ENCODE measurements around the gene SENP7. TPM values are rescaled to one million over a fixed set of nuclear protein-coding genes. Genes with fewer than 3 reads are reported as not detected.

SENP7 gene
- total and polyA plus RNA-seq, 2 donors from 2014 or later: 5.4 to 28.7 TPM

DNA sequence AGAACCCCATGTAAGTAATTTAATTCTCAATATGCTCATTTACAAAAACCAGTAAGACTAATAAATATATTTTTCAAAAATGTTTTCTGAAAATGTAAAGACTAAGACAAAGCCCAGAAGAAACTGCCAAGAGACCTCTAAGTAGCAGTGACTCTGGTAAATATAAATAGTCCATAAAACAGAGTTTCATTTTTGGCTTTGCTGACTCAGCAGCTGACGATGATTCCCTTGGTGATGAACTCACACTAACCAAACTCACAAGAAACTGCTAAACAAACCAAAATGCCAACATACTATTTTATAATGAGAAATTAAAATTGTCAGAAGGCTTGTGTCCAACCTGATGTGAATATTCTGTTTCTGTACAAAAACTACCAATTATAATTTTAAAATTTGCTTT lies 161.2 kb downstream of the SENP7 start:
- peaks cover 0 to 3% (median 2%) of the 10 kb centered on the region in 3 donors for H3K36me3 ChIP-seq (ENCODE audit: control insufficient read depth in 2 of 3, insufficient read depth in 3 of 3, low read length in 3 of 3)
- H3K4me1 ChIP-seq (ENCODE audit: control insufficient read depth in 2 of 3, insufficient read depth in 2 of 3, low read depth in 1 of 3, low read length in 3 of 3): no peaks in the 10 kb centered on the region
- FAIRE-seq (no peak), DNase-seq (no peak)
- H3K27me3 ChIP-seq (ENCODE audit: control insufficient read depth, insufficient read depth, low read length): no peaks in the 10 kb centered on the region
- TF ChIP-seq, protein P1, sequence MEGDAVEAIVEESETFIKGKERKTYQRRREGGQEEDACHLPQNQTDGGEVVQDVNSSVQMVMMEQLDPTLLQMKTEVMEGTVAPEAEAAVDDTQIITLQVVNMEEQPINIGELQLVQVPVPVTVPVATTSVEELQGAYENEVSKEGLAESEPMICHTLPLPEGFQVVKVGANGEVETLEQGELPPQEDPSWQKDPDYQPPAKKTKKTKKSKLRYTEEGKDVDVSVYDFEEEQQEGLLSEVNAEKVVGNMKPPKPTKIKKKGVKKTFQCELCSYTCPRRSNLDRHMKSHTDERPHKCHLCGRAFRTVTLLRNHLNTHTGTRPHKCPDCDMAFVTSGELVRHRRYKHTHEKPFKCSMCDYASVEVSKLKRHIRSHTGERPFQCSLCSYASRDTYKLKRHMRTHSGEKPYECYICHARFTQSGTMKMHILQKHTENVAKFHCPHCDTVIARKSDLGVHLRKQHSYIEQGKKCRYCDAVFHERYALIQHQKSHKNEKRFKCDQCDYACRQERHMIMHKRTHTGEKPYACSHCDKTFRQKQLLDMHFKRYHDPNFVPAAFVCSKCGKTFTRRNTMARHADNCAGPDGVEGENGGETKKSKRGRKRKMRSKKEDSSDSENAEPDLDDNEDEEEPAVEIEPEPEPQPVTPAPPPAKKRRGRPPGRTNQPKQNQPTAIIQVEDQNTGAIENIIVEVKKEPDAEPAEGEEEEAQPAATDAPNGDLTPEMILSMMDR (IDR thresholded peaks at IDR 0.05; ENCODE audit: borderline replicate concordance, extremely low read depth, insufficient read depth): no peak
- intact Hi-C loops (cut with DNase I): no loop called here
- no peaks in the 10 kb centered on the region for H3K9me3 ChIP-seq (ENCODE audit: control insufficient read depth in 2 of 3, insufficient read depth in 1 of 3, low read length in 3 of 3)
- H3K27ac ChIP-seq (ENCODE audit: low read depth in 2 of 2, low read length in 2 of 2): no peak overlapping the region
- H3K9ac ChIP-seq (ENCODE audit: low read length in 3 of 3): no peak overlapping the region
- no peak overlapping the region for H3K4me3 ChIP-seq (ENCODE audit: low read length in 3 of 3)

DNA sequence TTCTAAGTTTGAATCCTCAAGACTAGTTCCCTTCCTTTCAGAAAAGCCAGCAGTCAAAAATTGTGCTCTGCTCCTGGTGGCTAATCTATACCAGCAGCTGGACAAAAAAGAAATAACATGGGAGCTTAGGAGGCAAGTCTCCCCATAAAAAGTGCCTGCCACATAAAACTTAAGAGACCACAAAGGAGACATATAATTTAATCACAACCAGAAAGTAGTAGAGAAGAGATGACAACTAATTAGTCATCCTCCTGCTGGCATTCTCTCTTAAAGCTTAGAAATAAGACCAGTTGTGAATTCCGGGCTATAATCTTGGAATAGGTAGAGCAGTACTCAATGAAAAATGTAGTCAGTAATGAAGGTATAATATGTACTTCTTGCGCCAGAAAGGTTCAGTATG lies 172.4 kb downstream of the SENP7 start:
- FAIRE-seq (no peak), DNase-seq (no peak)
- TF ChIP-seq, protein P1 (IDR thresholded peaks at IDR 0.05; ENCODE audit: borderline replicate concordance, extremely low read depth, insufficient read depth): no peak
- peaks cover 0 to 3% (median 0%) of the 10 kb centered on the region in 3 donors for H3K36me3 ChIP-seq (ENCODE audit: control insufficient read depth in 2 of 3, insufficient read depth in 3 of 3, low read length in 3 of 3)
- H3K9me3 ChIP-seq (ENCODE audit: control insufficient read depth in 2 of 3, insufficient read depth in 1 of 3, low read length in 3 of 3): no peaks in the 10 kb centered on the region
- H3K4me3 ChIP-seq (ENCODE audit: low read length in 3 of 3): no peak overlapping the region
- H3K4me1 ChIP-seq (ENCODE audit: control insufficient read depth in 2 of 3, insufficient read depth in 2 of 3, low read depth in 1 of 3, low read length in 3 of 3): no peaks in the 10 kb centered on the region
- H3K9ac ChIP-seq (ENCODE audit: low read length in 3 of 3): no peak overlapping the region
- H3K27me3 ChIP-seq (ENCODE audit: control insufficient read depth, insufficient read depth, low read length): no peaks in the 10 kb centered on the region
- intact Hi-C loops (cut with DNase I): no loop called here
- H3K27ac ChIP-seq (ENCODE audit: low read depth in 2 of 2, low read length in 2 of 2): no peak overlapping the region

DNA sequence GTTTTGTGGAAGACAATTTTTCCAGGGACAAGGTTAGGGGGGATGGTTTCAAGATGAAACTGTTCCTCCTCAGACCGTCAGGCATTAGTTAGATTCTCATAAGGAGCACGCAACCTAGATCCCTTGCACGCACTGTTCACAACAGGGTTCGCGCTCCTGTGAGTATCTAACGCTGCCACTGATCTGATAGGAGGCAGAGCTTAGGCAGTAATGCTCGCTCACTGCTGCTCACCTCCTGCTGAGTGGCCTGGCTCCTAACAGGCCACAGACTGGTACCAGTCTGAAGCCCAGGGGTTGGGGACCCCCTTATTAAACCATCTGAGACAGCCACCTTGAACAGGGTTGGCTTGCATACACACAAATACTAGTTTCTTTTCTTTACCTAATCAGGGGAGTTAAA lies 179.1 kb downstream of the SENP7 start:
- H3K27me3 ChIP-seq (ENCODE audit: control insufficient read depth, insufficient read depth, low read length): no peaks in the 10 kb centered on the region
- DNase-seq (no peak), FAIRE-seq (no peak)
- no peak overlapping the region for H3K9ac ChIP-seq (ENCODE audit: low read length in 3 of 3)
- H3K4me3 ChIP-seq (ENCODE audit: low read length in 3 of 3): no peak overlapping the region
- no peaks in the 10 kb centered on the region for H3K4me1 ChIP-seq (ENCODE audit: control insufficient read depth in 2 of 3, insufficient read depth in 2 of 3, low read depth in 1 of 3, low read length in 3 of 3)
- TF ChIP-seq, protein P1 (IDR thresholded peaks at IDR 0.05; ENCODE audit: borderline replicate concordance, extremely low read depth, insufficient read depth): no peak
- intact Hi-C loops (cut with DNase I): no loop called here
- H3K9me3 ChIP-seq (ENCODE audit: control insufficient read depth in 2 of 3, insufficient read depth in 1 of 3, low read length in 3 of 3): no peaks in the 10 kb centered on the region
- peaks cover 0 to 5% (median 3%) of the 10 kb centered on the region in 3 donors for H3K36me3 ChIP-seq (ENCODE audit: control insufficient read depth in 2 of 3, insufficient read depth in 3 of 3, low read length in 3 of 3)
- no peak overlapping the region for H3K27ac ChIP-seq (ENCODE audit: low read depth in 2 of 2, low read length in 2 of 2)

DNA sequence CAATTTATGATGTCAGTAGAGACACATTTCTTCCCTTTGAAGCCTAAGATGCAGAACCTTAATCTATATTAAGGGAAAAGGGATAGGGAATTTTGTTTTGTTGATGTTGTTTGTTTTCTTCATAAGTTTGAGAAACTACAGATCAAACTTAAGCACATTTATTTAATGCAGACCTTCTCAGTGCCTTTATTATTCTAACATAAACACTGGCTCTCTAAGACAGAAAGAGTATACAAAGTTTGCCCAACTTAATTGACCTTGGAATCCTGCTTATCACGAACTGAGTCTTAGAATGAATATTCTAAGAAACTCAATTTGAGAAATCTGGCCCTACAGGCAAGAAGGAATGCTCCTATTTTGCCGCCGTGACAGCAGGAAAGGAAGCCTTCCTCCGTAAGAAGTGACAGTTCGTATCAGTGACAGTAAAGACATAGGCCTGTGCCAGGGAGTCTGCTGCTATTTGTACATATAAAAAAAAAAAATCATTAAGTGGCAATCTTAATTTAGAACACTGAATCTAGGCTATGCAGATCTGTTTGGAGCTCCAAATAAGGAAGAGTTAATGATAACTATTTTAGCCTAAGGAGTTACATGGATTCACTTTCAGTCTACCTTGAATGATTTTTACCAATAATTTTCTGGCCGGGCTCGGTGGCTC lies 183.9 kb downstream of the SENP7 start:
- DNase-seq (no peak), FAIRE-seq (no peak)
- H3K27ac ChIP-seq (ENCODE audit: low read depth in 2 of 2, low read length in 2 of 2): no peak overlapping the region
- H3K9ac ChIP-seq (ENCODE audit: low read length in 3 of 3): no peak overlapping the region
- intact Hi-C loops (cut with DNase I): no loop called here
- H3K27me3 ChIP-seq (ENCODE audit: control insufficient read depth, insufficient read depth, low read length): no peaks in the 10 kb centered on the region
- TF ChIP-seq, protein P1 (IDR thresholded peaks at IDR 0.05; ENCODE audit: borderline replicate concordance, extremely low read depth, insufficient read depth): no peak
- H3K9me3 ChIP-seq (ENCODE audit: control insufficient read depth in 2 of 3, insufficient read depth in 1 of 3, low read length in 3 of 3): no peaks in the 10 kb centered on the region
- H3K4me3 ChIP-seq (ENCODE audit: low read length in 3 of 3): no peak overlapping the region
- no peaks in the 10 kb centered on the region for H3K4me1 ChIP-seq (ENCODE audit: control insufficient read depth in 2 of 3, insufficient read depth in 2 of 3, low read depth in 1 of 3, low read length in 3 of 3)
- peaks cover 0 to 8% (median 2%) of the 10 kb centered on the region in 3 donors for H3K36me3 ChIP-seq (ENCODE audit: control insufficient read depth in 2 of 3, insufficient read depth in 3 of 3, low read length in 3 of 3)

Measured in kidney (tissue), 14 donors.